HG03558 (cell line): ENCODE results near the gene NAALADL1.

Experiments used
- ATAC-seq: cut with Tn5 transposase; IDR thresholded peaks from one replicate; pipeline ENCODE4 v1.9.1; 2021; ENCODE audit warnings: moderate number of reproducible peaks; ENCODE audit not compliant: unreplicated experiment; ENCODE audit errors: extremely low read depth

Gene NAALADL1

DNA sequence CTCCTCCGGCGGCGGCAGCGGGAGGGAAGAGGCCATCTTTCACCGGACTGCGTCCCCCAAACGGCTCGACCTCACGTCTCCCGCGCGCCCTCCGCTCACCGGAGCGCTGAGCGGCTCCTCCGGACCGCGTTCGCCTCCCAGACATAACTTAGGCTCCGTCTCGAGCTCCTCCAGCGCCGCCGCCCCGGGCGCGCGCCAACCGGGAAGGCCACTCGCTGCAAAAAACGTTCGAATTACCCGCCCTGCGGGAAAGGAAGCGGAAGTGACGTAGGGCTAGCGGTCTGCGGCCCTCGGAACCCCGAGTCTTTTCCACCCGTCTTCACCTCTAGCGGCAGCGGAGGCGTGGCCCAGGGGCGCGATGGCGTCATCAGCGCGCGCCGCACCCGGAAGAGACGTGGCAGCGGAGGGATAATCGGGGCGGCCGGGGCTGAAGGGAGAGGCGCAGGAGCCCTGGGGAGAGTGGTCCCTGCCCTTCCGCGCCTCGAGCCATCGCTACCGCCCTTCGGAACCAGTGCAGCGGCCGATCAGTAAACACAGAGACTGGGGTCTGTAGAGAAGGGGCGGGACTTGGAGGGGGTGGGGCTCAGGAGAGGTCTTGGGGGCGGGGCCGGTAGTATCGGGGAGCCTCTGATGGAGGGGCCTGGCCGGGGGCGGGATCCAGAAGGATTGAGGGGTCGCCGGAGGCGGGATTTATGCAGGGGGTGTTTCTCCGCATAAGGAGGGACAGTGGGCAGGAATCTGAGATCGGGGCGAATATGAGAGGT, 25.7 kb upstream of the NAALADL1 start, which contains the start of the genes CDCA5 and ZFPL1:
TSS of gene CDCA5 (minus strand) at position 207 of the 764 bp plus-strand sequence. CDS start at position 145, 62 bp downstream.
TSS of gene ZFPL1 (plus strand) at position 389 of the 764 bp plus-strand sequence. CDS start 477 bp downstream, outside the sequence.
- ATAC-seq: peak; percentile 56

DNA sequence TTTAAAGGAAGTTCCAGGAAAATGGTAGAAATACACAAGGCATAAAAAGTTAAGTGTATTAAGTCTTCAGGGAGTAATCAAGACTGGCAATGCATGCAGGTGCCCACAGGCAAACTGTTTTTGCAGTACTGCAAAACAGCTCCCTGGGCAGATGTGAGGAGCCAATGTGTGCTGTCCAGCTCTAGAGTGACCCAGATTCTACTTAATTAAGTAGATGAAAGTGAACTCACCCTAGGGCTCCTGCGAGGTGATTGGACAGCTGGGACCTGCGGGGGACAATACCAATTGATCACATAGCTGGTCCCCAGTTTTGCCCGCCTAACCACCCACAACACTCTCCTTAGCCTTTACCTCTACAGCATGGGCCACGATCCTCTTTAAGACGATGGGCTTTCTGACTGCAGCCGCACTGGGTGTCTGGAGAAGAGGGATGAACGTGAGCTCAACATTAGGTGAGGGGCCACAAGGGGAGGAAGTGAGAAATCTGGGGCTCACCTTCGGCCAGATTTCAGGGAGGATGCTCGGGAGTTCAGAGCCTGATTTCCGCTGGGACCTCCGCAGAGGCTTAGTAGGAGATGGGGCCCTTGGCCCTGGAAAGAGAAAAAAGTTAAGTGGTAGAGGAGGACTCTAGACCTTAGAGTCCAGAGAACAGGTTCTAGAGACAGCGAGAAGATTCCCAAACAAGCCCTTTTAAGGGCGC, 24.9 kb upstream of the NAALADL1 start:
- ATAC-seq: no peak

- ATAC-seq: no peak
Observed at GRCh38 chr11:65078786-65079342, 20.5 kb upstream of the NAALADL1 start.

DNA sequence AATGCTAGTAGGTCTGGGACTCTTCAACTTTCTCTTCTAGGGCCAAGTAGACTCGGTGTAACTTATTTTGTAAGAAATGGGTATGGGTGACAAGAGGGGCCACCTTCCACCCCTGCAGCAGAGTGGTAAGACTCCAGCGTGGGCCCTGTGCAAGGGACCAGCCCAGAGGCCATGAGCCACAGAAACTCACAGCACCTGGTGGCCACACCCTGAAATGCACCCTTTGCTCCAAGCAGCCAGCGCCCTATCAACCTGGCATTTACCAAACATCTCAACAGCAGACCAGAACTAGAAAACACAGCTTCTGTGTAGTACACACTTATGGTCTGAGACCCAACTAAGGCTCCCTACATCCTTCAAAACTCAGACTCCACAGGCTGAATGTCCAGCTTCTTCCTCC, 19.8 kb upstream of the NAALADL1 start:
- ATAC-seq: no peak

DNA sequence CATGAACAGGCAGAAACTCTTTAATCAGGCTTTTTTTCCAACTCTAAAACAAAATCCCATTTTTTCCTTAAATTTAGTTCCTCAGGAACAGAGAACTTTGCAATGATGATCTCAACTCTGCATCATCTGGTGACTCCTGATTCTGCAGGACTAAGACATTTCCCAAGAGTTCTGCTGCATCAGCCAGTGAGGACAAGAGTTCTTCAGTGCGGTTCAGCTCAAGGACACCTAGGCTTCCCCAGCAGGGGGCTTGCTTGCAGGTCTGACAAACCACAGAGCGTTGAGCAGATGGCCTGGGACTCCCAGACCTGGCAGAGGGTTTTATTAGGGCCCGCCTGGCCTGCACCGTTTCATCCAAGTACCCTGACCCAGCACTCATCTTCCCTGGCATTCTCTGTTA, 19.1 kb upstream of the NAALADL1 start:
- no peak for ATAC-seq

- no peak for ATAC-seq
Observed at GRCh38 chr11:65072631-65072966, 14.2 kb upstream of the NAALADL1 start.

- ATAC-seq: no peak
Observed at GRCh38 chr11:65071907-65072630, 13.7 kb upstream of the NAALADL1 start.

- no peak for ATAC-seq
Observed at GRCh38 chr11:65069217-65069616, 10.9 kb upstream of the NAALADL1 start.

- ATAC-seq: no peak
Observed at GRCh38 chr11:65067446-65067845, 9.1 kb upstream of the NAALADL1 start.

GRCh38 chr11:65066805-65067291, 8.5 kb upstream of the NAALADL1 start:
- ATAC-seq: no peak

DNA sequence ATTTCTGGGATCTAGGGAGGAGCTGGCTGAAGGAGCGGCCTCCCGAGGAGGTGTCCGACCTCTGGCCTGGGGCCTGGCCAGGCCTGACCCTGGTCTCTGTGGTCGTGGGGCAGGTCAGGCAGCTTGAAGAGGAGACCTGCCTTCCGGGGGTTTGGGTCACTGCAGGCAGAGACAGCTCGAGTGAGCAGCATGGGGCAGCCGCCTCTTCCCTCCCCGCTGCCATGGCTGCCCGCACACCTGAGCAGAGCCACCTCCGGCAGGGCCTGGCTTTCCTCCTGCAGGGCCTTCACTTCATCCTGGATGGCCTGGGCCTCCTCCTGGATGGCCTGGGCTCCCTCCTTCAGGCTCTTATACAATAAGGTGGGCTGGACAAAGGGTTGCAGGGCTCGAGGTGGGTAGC, 8.0 kb upstream of the NAALADL1 start:
- ATAC-seq: no peak

DNA sequence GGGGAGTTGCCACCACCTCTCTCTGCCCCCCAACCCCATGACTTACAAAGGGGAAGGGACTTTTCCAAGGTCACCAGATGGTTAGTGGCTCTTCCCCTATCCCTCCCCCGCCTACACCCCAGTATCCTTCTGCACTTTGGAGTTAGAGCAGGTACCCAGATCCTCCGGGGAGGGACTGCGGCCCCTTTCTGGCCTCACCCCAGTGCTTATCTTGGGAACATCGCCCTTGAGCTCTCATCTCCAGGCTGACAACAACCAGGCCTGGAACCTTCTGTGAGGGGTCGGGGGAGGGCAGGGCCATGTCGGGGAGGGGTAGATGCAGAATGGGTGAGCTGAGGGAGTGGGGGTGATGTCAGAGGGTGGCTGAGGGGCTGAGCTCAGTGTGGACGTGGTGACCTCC, 7.5 kb upstream of the NAALADL1 start:
- ATAC-seq: no peak

DNA sequence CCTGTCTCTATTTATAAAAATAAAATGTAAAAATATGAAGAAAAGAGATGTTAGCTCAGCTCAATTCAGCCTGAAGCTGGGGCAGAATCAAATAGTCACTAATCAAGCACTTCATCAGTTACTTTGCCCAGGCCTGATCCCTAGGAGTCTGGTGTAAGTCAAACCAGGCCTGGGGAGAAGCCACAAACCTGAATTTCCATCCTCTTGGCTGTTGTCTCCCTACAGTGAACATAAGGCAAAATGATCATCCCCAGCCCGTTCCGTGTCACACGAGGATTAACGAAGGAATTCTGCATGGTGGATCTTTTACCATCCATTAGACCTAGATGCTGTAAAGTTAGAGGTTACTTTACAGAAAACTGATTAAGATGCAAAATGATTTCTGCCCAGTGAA, 6.5 kb upstream of the NAALADL1 start:
- no peak for ATAC-seq

DNA sequence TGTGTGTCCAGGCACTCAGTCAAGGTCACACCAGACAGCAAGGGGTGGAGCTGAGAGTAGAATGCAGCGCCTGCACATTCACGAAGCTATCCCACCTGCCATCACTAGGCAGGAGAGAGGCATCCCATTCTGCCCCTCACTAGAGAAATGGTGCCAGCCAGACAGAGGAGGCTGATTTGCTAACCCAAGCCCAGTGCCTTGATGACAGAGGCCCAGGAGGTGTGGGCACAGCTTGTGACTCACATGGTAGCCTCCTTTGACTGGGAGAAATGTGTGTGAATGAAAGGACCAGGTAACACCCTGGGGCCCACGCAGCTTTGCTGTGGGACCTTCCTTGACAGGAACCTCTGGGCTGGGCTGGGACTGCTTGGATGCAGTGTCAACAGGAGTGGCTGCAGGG, 5.2 kb upstream of the NAALADL1 start:
- no peak for ATAC-seq

- ATAC-seq: no peak
Observed at GRCh38 chr11:65060913-65061408, 2.6 kb upstream of the NAALADL1 start.

GRCh38 chr11:65059959-65060824, 1.8 kb upstream of the NAALADL1 start:
- ATAC-seq: no peak

DNA sequence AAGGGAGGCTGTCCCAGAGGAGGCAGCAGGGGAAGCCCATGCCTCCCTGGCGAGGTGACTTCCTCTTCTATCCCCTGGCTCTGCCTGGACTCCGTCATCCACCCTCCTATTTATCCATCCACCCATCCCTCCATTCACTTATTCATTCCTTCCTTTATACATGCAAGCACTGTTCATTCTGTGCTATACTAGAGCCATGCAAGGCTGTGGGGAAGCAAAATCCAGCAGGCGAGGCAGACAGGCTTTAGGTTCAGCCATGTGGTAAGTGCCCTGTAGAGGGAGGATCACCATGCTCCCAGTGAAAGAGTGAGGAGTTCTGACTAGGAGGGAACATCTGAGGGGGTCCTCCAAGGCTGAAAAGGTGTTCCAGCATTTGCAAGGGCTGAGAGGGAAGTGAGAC, 1.2 kb upstream of the NAALADL1 start:
- ATAC-seq: no peak

DNA sequence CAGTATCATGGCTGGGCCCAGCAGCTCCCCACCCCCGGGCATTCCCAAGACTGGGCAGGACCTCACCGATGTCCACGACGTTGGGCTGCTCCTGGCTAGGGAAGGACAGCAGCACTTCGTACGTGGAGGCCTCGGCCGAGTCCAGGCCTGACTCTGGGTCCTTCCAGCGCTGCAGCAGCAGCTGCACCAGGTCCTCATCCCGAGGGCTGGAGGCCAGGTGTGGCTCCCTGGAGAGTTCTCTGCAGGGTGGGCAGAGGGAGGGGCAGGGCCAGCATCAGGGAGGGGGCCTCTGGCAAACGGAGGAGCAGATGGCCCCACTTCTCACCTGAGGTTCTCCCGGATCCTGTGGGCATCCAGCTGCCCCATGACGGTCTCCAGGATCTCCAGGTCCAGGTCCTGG, 341 bp downstream of the NAALADL1 start:
- no peak for ATAC-seq

DNA sequence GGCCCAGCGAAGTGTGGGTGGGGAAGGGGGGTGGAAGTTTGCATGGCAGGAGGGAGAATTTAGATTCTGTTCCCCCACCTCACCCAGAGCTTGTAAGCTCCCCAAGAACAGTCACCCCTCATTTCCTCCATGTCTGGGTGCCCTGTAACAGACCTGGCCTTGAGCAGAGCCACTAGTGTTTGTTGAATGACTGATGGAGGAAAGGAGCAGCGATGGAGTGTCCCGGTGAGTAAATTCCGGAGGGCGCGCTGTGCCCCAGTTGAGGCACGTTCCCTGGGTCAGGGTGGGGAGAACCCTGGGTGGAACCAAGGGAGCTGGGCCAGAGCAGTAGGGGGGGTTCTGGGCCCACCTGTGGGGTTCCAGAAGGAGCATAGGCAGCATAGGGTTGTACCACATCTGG, 827 bp downstream of the NAALADL1 start:
- no peak for ATAC-seq

GRCh38 chr11:65056999-65057398, 1.4 kb downstream of the NAALADL1 start:
- ATAC-seq: no peak
